Lung (tissue), 12 donors: ENCODE results near the gene NRK. TPM values are rescaled to one million over a fixed set of nuclear protein-coding genes. Genes with fewer than 3 reads are reported as not detected.
"Not testable (repeated sequence)": the region's sequence is repeated elsewhere in the genome, so short reads cannot be mapped to it uniquely, and the experiment has no call there.

Experiments used
- ATAC-seq: fragments of 200-7000 bp; cut with Tn5 transposase; one replicate; pipeline ENCODE4 v1.9.1; 2020; ENCODE audit warnings: moderate number of reproducible peaks; ENCODE audit not compliant: insufficient read depth, low FRiP score
- DNase-seq, 3 donors: peaks; one replicate each; pipeline ENCODE4 v3.0.0-alpha.2; 2013 to 2017
- H3K27ac ChIP-seq, 2 donors: one replicate each; pipeline ENCODE4 v1.5.1; 2013; ENCODE audit warnings: mild to moderate bottlenecking in 2 of 2, moderate library complexity in 2 of 2, control low read depth in 1 of 2, inconsistent platforms in 1 of 2, low read depth in 1 of 2, low read length in 1 of 2
- H3K27me3 ChIP-seq, 3 donors: one replicate each; pipeline ENCODE4 v1.5.1; 2013; ENCODE audit warnings: low read length in 2 of 3; ENCODE audit not compliant: control insufficient read depth in 3 of 3, insufficient read depth in 3 of 3
- H3K36me3 ChIP-seq, 4 donors: one replicate each; pipeline ENCODE4 v1.5.1; 2013; ENCODE audit warnings: low read length in 4 of 4, mild to moderate bottlenecking in 1 of 4, moderate library complexity in 1 of 4; ENCODE audit not compliant: control insufficient read depth in 4 of 4, insufficient read depth in 4 of 4
- H3K4me1 ChIP-seq, 5 donors: one replicate each; pipeline ENCODE4 v1.5.1; 2013; ENCODE audit warnings: low read length in 5 of 5, mild to moderate bottlenecking in 2 of 5, moderate library complexity in 1 of 5; ENCODE audit not compliant: control insufficient read depth in 5 of 5, insufficient read depth in 5 of 5
- H3K4me3 ChIP-seq: one replicate; pipeline ENCODE4 v1.5.1; 2013; ENCODE audit warnings: mild to moderate bottlenecking, control low read depth, moderate library complexity
- H3K9ac ChIP-seq, 2 donors: one replicate each; pipeline ENCODE4 v1.5.1; 2013; ENCODE audit warnings: low read length in 2 of 2, control low read depth in 1 of 2; ENCODE audit not compliant: insufficient read depth in 1 of 2
- H3K9me3 ChIP-seq, 4 donors: one replicate each; pipeline ENCODE4 v1.5.1; 2013; ENCODE audit warnings: low read length in 3 of 4, mild to moderate bottlenecking in 1 of 4, moderate library complexity in 1 of 4; ENCODE audit not compliant: control insufficient read depth in 4 of 4, insufficient read depth in 3 of 4
- CTCF ChIP-seq: IDR thresholded peaks from 2 replicates; pipeline ENCODE4 v1.5.1; 2012; ENCODE audit warnings: mild to moderate bottlenecking; ENCODE audit errors: control extremely low read depth, extremely low read depth
- WGBS, 2 donors: extraction: QIAGEN DNeasy Blood & Tissue Kit; methylation state at CpG; one replicate each; pipeline ENCODE4 v1.1.7; 2013; 5-methylcytosine and 5-hydroxymethylcytosine counted together
- polyA plus RNA-seq, 2 donors: library from polyadenylated mRNA; stranded (reverse); fragments of 200-250 nt; gene quantifications; one replicate each; pipeline ENCODE4 v1.2.1, GENCODE V29; 2013
- total RNA-seq, 2 donors: library from RNA; depleted of rRNA in 1 of 2; stranded (reverse); fragments of >200 nt in 1 of 2; gene quantifications; one replicate each; pipeline ENCODE4 v1.2.1, GENCODE V29; 2014 to 2021
- donor health status: control.
- donor health status: control.
- donor health status: Bipolar disorder and iron deficiency.
- donor health status: healthy.
- donor health status: DM: yes; HTN: yes; CAD: no.

NRK gene
- total and polyA plus RNA-seq, 4 donors, result 0.12 to 12.2 (median 0.23) TPM

GRCh38 chrX:105829011-105829410 is 6.7 kb downstream of the NRK start:
- ATAC-seq, result no peak
- no peaks in the 10 kb centered on the region for H3K9me3 ChIP-seq
- no peaks in the 10 kb centered on the region for H3K36me3 ChIP-seq
- no peak for TF ChIP-seq CTCF
- peaks cover 2 to 36% (median 15%) of the 10 kb centered on the region in 3 donors for H3K27me3 ChIP-seq
- no peak for DNase-seq
- H3K4me1 ChIP-seq, result no peaks in the 10 kb centered on the region
- 35 to 76% methylated on average over 1 of the region's 1 CpG for WGBS, 2 donors
- no peak overlapping the region for H3K27ac ChIP-seq
- no peak overlapping the region for H3K4me3 ChIP-seq
- H3K9ac ChIP-seq, result no peak overlapping the region

GRCh38 chrX:105837232-105837631 is 14.9 kb downstream of the NRK start:
- peak; percentile 75 to 89 (median 81) for DNase-seq
- WGBS, 2 donors, result 29 to 50% methylated on average over 2 of the region's 2 CpGs

GRCh38 chrX:105845631-105846030 is 23.3 kb downstream of the NRK start:
- peaks cover 0 to 32% (median 9%) of the 10 kb centered on the region in 3 donors for H3K27me3 ChIP-seq
- H3K27ac ChIP-seq, result no peak overlapping the region
- no peak overlapping the region for H3K4me3 ChIP-seq
- H3K9me3 ChIP-seq, result no peaks in the 10 kb centered on the region
- H3K36me3 ChIP-seq, result no peaks in the 10 kb centered on the region
- H3K9ac ChIP-seq, result no peak overlapping the region
- TF ChIP-seq CTCF, result no peak
- WGBS, 2 donors, result 40% methylated on average over 2 of the region's 2 CpGs
- DNase-seq (no peak), ATAC-seq (no peak)
- no peaks in the 10 kb centered on the region for H3K4me1 ChIP-seq

More at GRCh38 chrX:105837232-105837631, 14.9 kb downstream of the NRK start:
- Histone ChIP-seq H3K36me3 (no peaks in the 10 kb centered on the region), H3K4me3 (no peak overlapping the region), H3K9me3 (no peaks in the 10 kb centered on the region), H3K4me1 (no peaks in the 10 kb centered on the region), H3K9ac (no peak overlapping the region), H3K27me3 (peaks cover 2 to 33% (median 16%) of the 10 kb centered on the region in 3 donors), H3K27ac (no peak overlapping the region)
- no peak for TF ChIP-seq CTCF
- no peak for ATAC-seq

DNA sequence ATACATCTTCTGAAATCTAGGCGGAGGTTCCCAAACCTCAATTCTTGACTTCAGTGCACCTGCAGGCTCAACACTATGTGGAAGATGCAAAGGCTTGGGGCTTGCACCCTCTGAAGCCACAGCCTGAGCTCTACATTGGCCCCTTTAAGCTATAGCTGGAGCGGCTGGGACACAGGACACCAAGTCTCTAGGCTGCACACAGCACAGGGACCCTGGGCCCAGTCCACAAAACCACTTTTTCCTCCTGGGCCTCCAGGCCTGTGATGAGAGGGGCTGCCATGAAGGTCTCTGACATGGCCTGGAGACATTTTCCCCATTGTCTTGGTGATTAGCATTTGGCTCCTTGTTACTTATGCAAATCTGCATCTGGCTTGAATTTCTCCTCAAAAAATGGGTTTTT is 27.8 kb downstream of the NRK start:
- not testable (repeated sequence) for DNase-seq, H3K27ac ChIP-seq, H3K4me3 ChIP-seq, H3K9me3 ChIP-seq, H3K9ac ChIP-seq, H3K4me1 ChIP-seq, H3K36me3 ChIP-seq, ATAC-seq
- H3K27me3 ChIP-seq, result peaks cover 0 to 29% (median 7%) of the 10 kb centered on the region in 3 donors
- 85 to 94% methylated on average over 2 of the region's 2 CpGs for WGBS, 2 donors
